SKM-1 treated with dmso at 0.1 percent for 144 hours (cell line): ENCODE measurements around the gene NOP56.
A peak's percentile ranks its signal among the peaks of the same experiment; 100 is the strongest.

ENCODE experiments used
- DNase-seq: peaks from one replicate; lab custom pipeline; 2025; ENCODE audit not compliant: unreplicated experiment; lab: John Stamatoyannopoulos, UW

The NOP56 gene, protein sequence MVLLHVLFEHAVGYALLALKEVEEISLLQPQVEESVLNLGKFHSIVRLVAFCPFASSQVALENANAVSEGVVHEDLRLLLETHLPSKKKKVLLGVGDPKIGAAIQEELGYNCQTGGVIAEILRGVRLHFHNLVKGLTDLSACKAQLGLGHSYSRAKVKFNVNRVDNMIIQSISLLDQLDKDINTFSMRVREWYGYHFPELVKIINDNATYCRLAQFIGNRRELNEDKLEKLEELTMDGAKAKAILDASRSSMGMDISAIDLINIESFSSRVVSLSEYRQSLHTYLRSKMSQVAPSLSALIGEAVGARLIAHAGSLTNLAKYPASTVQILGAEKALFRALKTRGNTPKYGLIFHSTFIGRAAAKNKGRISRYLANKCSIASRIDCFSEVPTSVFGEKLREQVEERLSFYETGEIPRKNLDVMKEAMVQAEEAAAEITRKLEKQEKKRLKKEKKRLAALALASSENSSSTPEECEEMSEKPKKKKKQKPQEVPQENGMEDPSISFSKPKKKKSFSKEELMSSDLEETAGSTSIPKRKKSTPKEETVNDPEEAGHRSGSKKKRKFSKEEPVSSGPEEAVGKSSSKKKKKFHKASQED

GRCh38 chr20:2651772-2652723 is at the start of gene NOP56:
Gene NOP56 (plus strand): TSS chr20:2652632. CDS start chr20:2652661, 29 bp downstream.
- DNase-seq: peak; percentile 42

- no peak for DNase-seq
These were observed 49.7 kb upstream of the NOP56 start for GRCh38 chr20:2602746-2603145.

GRCh38 chr20:2603816-2604505 is 48.5 kb upstream of the NOP56 start:
- no peak for DNase-seq

- no peak for DNase-seq
These were observed 48.0 kb upstream of the NOP56 start for GRCh38 chr20:2604506-2604835.

GRCh38 chr20:2606507-2607006 is 45.9 kb upstream of the NOP56 start:
- no peak for DNase-seq

DNA sequence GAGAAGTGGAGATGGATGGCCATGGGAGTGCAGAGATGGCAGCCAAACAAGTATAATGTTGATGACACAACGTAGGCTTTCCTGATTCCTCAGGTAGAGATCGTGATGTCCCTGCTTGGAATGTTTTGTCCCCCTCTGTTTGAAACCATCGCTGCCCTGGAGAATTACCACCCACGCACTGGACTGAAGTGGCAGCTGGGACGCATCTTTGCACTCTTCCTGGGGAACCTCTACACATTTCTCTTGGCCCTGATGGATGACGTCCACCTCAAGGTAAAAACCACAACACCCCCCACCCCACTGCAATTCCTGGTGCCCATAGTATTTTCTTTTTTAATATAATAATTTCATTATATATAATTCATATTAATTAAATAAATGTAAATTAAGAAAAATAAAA is 42.1 kb upstream of the NOP56 start:
- DNase-seq: no peak

DNA sequence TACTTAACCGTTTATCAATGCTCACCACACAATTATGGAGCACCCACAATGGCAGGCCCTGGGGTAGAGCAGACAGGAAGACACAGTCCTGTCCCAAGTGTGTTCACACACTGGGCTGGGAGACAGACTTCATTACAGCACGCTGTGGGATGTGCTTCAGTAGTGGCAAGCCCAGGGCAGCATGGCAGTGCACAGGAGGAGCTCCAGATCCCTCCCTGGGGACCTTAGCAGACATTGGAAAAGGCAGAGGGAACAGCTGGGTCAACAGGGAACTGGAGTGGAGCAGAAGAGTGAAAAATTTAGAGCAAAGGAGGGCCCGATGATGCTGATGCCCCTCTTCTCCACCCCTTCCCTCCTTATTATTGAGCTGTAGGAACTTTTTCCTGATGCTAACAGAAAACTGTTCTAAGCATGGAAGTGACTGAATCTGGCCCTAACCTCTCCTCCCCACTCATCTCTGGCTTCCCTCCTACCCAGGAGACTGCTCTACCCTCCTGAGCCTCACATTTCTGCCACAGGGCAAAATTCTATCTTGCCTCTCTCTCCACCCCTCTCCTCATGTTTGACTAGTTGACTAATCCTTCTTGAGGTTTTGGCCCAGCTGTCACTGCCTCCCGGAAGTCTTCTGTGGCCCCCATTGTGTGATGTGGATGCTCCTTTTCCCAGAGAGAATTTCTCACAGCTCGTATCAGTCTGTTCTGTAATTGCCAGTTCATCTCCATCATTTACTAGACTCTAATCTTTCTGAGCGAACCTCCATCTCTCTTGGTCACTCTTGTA is 41.3 kb upstream of the NOP56 start:
- DNase-seq: no peak

DNA sequence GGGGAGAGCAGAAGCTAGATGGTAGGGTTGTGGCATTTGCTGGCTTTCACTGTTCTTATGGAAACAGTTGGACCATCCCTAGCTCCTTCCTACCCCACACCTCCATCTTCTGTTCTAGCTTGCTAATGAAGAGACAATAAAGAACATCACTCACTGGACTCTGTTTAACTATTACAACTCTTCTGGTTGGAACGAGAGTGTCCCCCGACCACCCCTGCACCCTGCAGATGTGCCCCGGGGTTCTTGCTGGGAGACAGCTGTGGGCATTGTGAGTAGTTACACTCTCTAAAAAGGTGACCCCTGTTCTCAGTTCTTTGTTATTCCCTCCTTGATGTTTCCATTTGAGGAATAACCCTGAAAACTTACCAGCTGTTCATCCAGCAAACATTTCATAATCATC is 40.4 kb upstream of the NOP56 start:
- no peak for DNase-seq

DNA sequence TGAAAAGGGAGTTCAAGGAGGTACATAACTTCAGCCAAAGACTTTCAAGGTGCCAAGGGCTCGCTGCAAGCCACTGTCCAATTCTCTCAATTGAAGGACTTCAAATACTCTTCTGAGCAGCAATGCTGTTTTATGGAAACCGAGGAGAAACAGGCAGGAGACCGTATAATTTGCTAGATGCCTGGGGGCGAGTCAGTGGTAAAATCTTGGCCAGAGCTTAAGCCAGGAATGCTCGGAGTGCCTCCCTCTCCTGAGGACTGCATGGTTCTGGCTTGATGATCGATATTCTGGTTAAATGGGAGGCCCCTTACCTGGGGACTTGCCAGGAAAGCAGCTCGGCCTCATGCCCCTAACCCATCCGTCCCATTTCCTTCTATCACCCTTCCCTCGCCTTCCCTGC is 35.8 kb upstream of the NOP56 start:
- DNase-seq: no peak

- no peak for DNase-seq
These were observed 35.2 kb upstream of the NOP56 start for GRCh38 chr20:2617099-2617714.

DNA sequence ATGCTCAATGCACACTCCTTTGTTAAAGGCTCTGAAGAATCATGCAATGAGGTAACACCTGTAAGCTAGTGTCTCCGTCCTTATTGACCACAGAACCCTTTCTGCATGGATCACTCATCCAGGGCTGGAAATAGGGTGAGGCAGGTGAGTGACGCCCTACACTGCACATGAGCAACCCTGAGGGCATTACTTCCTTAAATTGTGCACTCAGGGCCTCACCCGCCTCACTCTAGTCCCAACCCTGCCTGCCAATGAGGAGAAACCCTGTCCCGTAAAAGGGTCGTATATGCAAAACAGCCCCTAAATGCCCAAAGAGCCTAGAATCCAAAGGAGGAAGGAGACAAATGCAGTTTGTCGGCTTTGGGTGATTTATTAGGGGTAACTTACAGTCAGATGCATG is 33.6 kb upstream of the NOP56 start:
- DNase-seq: no peak

DNA sequence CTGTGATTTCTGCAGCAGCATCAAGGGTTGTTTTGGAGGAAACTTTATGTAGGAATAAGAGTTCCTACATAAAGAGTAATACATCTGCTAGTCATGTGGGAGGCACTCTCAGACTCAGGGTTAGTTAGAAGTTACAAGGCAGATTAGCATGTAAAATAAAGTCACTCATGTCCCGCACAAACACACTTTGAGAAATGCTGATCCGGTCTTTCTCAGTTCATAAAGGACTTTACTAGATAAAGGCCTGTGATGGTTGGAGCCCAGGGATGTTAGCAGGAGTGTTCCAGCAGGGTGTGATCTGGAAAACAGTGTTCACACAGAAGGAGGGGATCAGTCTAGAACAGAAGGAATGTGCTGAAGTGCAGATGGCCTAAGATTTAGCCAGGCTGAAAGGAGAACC is 33.1 kb upstream of the NOP56 start:
- DNase-seq: no peak

GRCh38 chr20:2619961-2620595 is 32.4 kb upstream of the NOP56 start:
- no peak for DNase-seq

- DNase-seq: no peak
These were observed 28.2 kb upstream of the NOP56 start for GRCh38 chr20:2624190-2624589.

- DNase-seq: no peak
These were observed 27.4 kb upstream of the NOP56 start for GRCh38 chr20:2625062-2625461.

GRCh38 chr20:2626853-2627541 is 25.4 kb upstream of the NOP56 start:
- DNase-seq: no peak

DNA sequence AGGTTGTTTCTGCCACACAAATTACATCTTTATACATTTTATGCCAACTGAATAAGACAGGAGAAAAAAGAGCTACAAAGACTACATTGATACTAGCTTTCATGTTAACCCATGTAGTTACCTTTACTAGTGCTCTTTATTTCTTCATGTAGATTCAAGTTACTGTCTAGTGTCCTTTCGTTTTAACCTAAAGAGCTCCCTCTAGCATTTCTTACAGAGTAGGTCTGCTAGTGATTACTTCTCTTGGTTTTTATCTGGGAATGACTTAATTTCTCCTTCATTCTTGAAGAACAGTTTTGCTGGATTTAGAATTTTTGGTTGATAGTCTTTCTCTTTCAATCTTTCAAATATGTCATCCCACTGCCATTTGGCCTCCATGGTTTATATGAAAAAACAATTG is 21.2 kb upstream of the NOP56 start:
- DNase-seq: no peak

GRCh38 chr20:2633381-2633780 is 19.1 kb upstream of the NOP56 start:
- no peak for DNase-seq

DNA sequence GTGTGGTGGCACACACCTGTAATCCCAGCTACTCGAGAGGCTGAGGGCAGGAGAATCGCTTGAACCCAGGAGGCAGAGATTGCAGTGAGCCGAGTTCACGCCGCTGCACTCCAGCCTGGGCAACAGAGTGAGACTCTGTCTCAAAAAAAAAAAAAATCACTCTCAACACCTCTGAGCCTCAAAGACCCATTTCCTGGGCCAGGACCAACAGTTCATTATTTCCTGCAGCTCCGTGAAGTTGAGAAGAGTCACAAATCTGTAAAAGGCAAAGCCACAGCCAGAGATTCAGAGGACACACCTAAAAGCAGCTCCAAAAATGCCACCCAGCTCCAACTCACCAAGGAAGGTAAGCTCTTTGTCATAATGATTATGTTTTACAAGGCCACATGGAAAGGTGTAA is 15.2 kb upstream of the NOP56 start:
- DNase-seq: no peak
